Measurements from ENCODE around the gene ZGPAT.

The ZGPAT gene

DNA sequence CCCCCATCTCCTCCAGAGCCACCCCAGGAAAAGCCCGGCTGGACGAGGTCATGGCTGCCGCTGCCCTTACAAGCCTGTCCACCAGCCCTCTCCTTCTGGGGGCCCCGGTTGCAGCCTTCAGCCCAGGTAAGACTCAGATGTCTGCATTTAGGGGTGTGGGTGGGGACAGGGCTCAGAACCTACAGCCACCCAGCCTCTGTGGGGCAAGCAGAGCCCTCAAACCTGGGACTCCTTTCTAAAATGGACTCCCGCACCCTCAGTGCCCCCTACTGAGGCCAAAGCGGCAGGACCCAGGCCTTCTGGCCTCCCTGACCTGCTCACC is 33.5 kb downstream of the ZGPAT start:
- no peak overlapping the region for H3K4me3 ChIP-seq (ENCODE audit: low read depth, low read length)
- DNase-seq (ENCODE audit: low read depth) = no peak
- TF ChIP-seq, protein P1, sequence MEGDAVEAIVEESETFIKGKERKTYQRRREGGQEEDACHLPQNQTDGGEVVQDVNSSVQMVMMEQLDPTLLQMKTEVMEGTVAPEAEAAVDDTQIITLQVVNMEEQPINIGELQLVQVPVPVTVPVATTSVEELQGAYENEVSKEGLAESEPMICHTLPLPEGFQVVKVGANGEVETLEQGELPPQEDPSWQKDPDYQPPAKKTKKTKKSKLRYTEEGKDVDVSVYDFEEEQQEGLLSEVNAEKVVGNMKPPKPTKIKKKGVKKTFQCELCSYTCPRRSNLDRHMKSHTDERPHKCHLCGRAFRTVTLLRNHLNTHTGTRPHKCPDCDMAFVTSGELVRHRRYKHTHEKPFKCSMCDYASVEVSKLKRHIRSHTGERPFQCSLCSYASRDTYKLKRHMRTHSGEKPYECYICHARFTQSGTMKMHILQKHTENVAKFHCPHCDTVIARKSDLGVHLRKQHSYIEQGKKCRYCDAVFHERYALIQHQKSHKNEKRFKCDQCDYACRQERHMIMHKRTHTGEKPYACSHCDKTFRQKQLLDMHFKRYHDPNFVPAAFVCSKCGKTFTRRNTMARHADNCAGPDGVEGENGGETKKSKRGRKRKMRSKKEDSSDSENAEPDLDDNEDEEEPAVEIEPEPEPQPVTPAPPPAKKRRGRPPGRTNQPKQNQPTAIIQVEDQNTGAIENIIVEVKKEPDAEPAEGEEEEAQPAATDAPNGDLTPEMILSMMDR (IDR thresholded peaks at IDR 0.05; ENCODE audit: insufficient read depth, low read depth, low read length, missing control alignments) = no peak

GRCh38 chr20:63741676-63742380 is 34.0 kb downstream of the ZGPAT start:
- H3K4me3 ChIP-seq (ENCODE audit: low read depth, low read length) = no peak overlapping the region
- TF ChIP-seq, protein P1 (IDR thresholded peaks at IDR 0.05; ENCODE audit: insufficient read depth, low read depth, low read length, missing control alignments) = no peak
- DNase-seq (ENCODE audit: low read depth) = no peak

DNA sequence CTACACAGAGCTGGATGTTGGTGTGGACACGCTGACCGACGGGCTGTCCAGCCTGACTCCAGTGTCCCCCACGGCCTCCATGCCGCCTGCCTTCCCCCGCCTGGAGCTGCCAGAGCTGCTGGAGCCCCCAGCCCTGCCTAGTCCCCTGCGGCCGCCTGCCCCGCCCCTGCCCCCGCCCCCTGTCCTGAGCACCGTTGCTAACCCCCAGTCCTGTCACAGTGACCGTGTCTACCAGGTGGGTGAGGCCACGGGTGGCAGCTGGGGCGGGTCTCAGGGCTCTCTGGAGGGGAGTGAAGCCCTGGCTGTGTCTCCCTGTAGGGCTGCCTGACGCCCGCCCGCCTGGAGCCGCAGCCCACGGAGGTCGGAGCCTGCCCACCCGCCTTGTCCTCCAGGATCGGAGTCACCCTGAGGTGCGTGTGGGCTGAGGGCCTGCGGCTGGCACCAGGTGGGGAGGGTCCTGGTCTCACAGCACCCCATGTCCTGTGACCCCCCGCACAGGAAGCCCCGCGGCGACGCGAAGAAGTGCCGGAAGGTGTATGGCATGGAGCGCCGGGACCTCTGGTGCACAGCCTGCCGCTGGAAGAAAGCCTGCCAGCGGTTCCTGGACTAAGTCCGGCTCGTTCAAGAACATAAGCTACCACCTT is 34.7 kb downstream of the ZGPAT start:
- no peak for DNase-seq (ENCODE audit: low read depth)
- no peak overlapping the region for H3K4me3 ChIP-seq (ENCODE audit: low read depth, low read length)
- TF ChIP-seq, protein P1 (IDR thresholded peaks at IDR 0.05; ENCODE audit: insufficient read depth, low read depth, low read length, missing control alignments) = no peak

DNA sequence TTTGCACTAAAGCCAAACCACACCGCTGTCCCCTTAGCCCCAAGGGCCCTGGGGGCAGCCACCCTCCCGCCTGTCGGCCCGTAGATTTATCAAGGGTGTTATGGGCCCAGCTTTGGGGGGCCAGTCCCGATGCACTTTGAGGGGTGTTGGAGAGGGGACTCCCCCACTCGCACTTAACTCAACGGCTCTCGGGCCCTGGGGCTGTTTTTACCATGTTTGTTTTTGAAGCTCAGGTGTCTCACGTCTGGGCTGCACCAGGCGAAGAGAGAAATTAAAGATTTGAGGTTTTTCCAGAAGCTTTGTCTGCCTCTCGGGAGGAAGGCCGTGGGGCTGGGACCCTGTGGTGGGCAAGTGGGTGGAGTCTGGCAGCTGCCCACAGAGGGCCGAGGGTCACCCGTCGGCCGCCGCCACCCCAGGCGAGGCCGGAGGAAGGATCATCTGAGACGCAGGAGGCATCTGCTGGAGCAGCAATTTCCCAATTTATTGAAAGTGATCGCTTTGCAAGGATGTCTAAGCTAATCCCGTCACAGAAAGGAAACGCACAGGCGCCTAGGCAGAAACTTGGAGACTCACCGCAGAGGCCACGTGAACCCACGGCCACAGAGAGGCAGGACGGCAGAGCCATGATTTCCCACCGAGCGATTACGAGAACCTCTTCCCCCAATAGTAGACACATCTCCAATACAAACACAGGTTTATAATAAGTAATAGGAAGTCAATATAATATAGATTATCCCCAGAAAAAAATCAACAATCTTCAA is 35.6 kb downstream of the ZGPAT start:
- H3K4me3 ChIP-seq (ENCODE audit: low read depth, low read length) = no peak overlapping the region
- no peak for DNase-seq (ENCODE audit: low read depth)
- TF ChIP-seq, protein P1 (IDR thresholded peaks at IDR 0.05; ENCODE audit: insufficient read depth, low read depth, low read length, missing control alignments) = no peak

GRCh38 chr20:63744158-63744557 is 36.3 kb downstream of the ZGPAT start:
- no peak for DNase-seq (ENCODE audit: low read depth)
- TF ChIP-seq, protein P1 (IDR thresholded peaks at IDR 0.05; ENCODE audit: insufficient read depth, low read depth, low read length, missing control alignments) = no peak
- H3K4me3 ChIP-seq (ENCODE audit: low read depth, low read length) = no peak overlapping the region

GRCh38 chr20:63744574-63745423 is 37.0 kb downstream of the ZGPAT start:
- DNase-seq (ENCODE audit: low read depth) = no peak
- TF ChIP-seq, protein P1 (IDR thresholded peaks at IDR 0.05; ENCODE audit: insufficient read depth, low read depth, low read length, missing control alignments) = no peak
- no peak overlapping the region for H3K4me3 ChIP-seq (ENCODE audit: low read depth, low read length)
